Astrocyte of the spinal cord (primary cell): Measurements from ENCODE around the gene SLC7A9.

Experiments used
- DNase-seq: peaks from one replicate; pipeline ENCODE4 v3.0.0; 2011; ENCODE audit warnings: low read depth, low spot score
- H3K4me3 ChIP-seq: 2 replicates; pipeline ENCODE4 v1.5.1; 2011; ENCODE audit warnings: low read depth, mild to moderate bottlenecking, low read length, moderate library complexity
- in situ Hi-C: cut with HindIII; loops from 2 replicates; pipeline ENCODE4 v1.10.0; 2017; ENCODE audit warnings: low sequenced_read_pairs
- TF ChIP-seq, protein P1 (sequence below): IDR thresholded peaks from 2 replicates; pipeline ENCODE4 v1.5.1; 2012; ENCODE audit warnings: low read depth, mild to moderate bottlenecking, low read length, inconsistent platforms

SLC7A9 gene

GRCh38 chr19:32910874-32911273, 41.3 kb upstream of the SLC7A9 start:
- no peak overlapping the region for H3K4me3 ChIP-seq
- DNase-seq, result no peak
- in situ Hi-C loops, result no loop called here
- TF ChIP-seq, protein P1, sequence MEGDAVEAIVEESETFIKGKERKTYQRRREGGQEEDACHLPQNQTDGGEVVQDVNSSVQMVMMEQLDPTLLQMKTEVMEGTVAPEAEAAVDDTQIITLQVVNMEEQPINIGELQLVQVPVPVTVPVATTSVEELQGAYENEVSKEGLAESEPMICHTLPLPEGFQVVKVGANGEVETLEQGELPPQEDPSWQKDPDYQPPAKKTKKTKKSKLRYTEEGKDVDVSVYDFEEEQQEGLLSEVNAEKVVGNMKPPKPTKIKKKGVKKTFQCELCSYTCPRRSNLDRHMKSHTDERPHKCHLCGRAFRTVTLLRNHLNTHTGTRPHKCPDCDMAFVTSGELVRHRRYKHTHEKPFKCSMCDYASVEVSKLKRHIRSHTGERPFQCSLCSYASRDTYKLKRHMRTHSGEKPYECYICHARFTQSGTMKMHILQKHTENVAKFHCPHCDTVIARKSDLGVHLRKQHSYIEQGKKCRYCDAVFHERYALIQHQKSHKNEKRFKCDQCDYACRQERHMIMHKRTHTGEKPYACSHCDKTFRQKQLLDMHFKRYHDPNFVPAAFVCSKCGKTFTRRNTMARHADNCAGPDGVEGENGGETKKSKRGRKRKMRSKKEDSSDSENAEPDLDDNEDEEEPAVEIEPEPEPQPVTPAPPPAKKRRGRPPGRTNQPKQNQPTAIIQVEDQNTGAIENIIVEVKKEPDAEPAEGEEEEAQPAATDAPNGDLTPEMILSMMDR, result no peak

DNA sequence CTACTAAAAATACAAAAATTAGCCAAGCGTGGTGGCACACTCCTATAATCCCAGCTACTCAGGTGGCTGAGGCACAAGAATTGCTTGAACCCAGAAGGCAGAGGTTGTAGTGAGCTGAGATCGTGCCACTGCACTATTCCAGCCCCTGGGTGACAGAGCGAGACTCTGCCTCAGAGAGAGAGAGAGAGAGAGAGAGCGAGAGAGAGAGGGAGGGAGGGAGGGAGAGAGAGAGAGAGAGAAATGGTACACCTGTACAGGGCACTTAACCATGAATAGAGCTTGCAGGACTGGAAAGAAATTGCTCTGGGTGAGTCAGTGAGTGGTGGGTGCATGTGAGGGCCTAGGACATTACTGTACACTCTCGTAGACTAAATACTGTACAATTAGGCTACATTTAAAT, 40.5 kb upstream of the SLC7A9 start:
- in situ Hi-C loops, result no loop called here
- no peak overlapping the region for H3K4me3 ChIP-seq
- TF ChIP-seq, protein P1, result no peak
- no peak for DNase-seq

- H3K4me3 ChIP-seq, result no peak overlapping the region
- TF ChIP-seq, protein P1, result no peak
- in situ Hi-C loops, result no loop called here
- DNase-seq, result no peak
These were observed 39.7 kb upstream of the SLC7A9 start for GRCh38 chr19:32909257-32909656.

DNA sequence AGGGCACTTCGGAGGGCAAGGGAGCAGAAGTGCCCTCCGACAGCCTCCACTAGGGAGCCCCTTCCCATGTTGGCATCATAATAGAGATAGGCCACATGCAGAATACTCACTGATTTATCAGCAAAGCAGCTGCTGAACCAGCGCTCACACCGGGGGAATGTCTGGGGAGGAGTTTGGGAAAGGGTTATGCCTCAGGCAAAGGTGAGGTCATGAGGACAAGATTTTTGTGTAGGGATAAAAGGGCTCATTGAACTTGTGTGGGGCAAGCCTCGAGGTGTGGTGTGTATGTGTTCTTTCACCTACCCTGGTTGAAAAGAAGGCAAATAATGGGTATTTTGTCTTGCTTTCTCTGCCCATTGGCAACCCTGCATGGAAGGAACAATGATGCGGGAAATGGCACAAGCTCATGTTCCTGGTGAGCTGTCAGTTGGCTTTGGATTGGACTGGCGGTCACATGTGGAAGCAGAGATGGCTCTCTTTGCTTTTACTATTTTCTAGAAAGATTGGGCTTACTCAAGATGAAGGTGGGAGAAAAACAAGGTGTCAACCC, 39.1 kb upstream of the SLC7A9 start:
- no peak for DNase-seq

DNA sequence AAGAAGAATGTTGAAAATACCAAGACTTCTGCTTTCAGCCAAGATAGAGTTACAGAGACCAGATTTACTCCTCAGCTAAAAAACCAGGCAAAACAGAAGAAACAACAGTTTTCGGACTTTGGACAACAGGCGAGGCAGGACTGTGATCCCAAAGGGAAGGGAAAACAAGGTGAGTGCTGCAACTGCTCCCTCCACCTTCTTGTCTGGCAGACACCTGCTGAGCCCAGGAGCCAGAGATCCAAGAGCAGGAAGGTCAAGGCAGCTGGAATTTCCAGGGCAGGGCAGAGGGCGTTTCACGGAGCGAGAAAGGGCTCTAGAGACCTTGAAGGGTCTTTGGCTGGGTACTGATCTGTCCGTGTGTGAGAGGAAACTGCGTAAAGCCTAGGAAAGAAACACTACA, 32.9 kb upstream of the SLC7A9 start:
- no peak for DNase-seq
- H3K4me3 ChIP-seq, result no peak overlapping the region
- TF ChIP-seq, protein P1, result no peak
- in situ Hi-C loops, result no loop called here

More for the DNA sequence above, 39.1 kb upstream of the SLC7A9 start:
- in situ Hi-C loops, result no loop called here
- H3K4me3 ChIP-seq, result no peak overlapping the region
- TF ChIP-seq, protein P1, result no peak

DNA sequence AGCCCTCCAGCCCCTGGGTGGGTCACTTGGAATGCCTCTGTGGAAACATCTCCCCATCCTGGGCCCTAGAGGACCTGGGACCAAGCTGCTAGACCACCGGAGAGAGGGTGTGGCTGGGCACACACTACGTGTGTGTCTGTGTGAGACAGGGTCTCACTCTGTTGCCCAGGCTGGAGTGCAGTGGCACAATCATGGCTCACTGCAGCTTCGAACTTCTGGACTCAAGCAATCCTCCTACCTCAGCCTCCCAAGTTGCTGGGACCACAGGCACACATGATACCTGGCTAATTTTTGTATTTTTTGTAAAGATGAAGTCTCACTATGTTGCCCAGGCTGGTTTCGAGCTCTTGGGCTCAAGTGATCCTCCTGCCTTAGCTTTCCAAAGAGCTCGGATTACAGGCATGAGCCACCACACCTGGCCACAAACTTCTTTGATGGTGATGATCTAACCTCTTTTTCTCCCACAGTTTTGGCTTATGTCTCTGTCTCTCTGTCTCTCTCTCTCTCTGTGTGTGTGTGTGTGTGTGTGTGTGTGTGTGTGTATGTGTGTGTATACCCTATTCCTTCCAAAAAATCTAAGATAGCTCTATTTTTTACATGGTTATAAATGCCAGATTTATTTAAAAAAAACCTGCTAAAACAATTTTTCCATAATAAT, 32.1 kb upstream of the SLC7A9 start:
- TF ChIP-seq, protein P1, result no peak
- in situ Hi-C loops, result no loop called here

More for the DNA sequence above, 32.1 kb upstream of the SLC7A9 start:
- H3K4me3 ChIP-seq, result no peak overlapping the region
- DNase-seq, result no peak
